ENCODE measurements around the gene IFNGR1.
"Not testable (repeated sequence)": the region's sequence is repeated elsewhere in the genome, so short reads cannot be mapped to it uniquely, and the experiment has no call there.

The IFNGR1 gene

DNA sequence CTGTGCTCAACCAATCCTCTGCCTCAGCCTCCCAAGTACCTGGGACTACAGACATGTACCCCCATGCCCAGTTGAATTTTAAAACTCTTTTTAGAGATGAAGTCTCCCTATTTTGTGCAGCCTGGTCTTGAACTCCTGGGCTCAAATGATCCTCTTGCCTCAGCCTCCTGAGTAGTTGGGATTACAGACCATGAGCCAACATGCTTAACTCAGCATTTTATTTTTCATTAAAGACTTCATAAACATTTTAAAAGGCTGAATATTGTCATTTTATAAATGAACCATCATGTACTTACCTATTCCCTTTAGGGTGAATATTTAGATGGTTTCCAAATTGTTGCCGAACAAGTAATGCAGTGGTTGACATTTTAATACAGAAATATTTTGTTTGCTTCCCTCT, 16.5 kb upstream of the IFNGR1 start:
- no peak for DNase-seq

DNA sequence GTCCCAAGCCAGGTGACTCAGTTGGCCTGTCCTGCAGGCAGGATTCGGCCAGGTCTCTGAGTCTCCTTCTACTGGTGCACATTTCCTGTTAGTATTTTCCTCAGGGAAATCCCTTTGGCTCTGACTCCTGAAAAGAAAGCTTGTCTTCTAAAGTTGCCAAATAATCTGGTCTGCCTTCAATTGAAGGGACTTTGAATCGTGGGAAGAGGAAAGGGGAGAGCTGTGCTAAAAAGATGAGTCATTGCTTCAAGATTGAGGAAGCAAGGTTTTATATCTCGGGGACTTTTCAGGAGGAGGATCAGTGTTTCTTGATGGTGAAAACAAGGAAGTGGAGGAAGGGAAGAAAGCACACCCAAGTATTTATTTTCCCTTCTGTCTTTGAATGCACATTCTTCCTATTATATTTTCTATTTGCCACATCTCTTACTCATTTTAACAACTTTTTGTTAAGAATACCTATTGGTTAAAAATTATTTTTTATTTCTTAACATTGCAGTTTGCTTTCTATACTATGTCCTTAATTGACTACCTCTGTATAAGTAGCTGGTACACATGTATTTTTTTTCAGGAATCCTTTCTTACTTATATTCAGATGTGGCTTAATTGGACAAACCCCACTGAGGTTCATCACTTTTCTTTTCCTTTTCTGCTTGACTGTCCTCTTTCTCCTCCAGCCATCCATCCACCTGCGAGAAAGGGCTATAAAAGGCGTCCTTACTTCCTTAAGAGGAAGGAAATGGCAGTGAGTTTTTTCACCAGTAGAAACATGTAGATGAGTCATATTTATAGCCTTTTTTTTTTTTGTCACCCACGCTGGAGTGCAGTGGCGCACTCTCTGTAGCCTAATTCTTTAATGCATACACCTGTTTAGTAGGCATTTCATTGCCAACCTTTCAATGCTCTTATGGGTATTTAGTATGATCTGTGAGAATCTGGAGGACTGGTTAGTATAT, 15.0 kb upstream of the IFNGR1 start:
- DNase-seq, result peak; percentile 75

DNA sequence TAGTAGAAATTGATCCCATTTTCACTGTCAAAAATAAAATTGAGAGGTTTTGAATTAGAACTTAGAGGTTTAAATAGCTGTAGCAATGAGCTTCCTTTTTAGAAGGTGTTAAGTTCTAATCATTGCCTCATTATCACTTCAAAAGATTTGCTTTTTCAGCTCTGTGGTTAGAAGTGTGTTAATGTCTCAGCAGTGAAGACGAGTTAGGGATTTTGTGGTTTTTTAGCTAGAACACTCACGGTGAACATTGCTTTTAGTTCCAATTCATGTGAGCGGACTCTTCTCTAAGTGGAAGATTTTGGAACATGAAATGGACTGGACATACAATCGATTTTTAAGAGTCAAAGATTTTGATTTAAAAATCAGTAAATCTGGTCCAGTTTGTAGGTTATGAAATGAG, 12.7 kb upstream of the IFNGR1 start:
- no peak for DNase-seq

DNA sequence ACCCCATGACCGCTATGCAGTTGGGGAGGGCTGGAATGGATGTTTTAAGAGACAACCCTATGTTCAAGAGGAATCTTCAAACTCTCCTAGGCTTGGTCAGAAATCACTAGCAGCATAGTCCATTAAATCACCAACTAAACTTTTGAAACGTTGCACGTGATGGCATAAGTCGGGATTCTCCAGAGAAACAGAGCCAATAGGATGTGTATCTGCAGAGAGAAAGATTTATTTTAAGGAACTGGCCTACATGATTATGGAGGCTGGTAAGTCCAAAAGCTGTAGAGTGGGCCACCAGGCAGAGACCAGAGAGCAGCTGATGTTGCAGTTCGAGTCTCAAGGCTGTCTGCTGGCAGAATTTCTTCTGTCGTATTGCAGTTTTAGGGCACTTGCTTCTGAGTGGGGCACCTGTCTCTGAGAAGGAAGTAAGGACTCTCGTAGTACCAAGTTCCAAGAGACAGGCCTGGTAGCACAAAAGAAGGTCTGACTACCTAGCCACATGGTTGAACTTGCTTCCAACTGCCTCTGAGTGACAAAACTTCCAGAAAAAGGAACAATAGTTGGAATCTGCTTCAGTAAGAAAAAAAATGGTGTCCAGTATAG, 11.9 kb upstream of the IFNGR1 start:
- DNase-seq, result no peak

GRCh38 chr6:137230547-137230946, 11.4 kb upstream of the IFNGR1 start:
- no peak for DNase-seq

- no peak for DNase-seq
These were observed 10.0 kb upstream of the IFNGR1 start for GRCh38 chr6:137229075-137229759.

DNA sequence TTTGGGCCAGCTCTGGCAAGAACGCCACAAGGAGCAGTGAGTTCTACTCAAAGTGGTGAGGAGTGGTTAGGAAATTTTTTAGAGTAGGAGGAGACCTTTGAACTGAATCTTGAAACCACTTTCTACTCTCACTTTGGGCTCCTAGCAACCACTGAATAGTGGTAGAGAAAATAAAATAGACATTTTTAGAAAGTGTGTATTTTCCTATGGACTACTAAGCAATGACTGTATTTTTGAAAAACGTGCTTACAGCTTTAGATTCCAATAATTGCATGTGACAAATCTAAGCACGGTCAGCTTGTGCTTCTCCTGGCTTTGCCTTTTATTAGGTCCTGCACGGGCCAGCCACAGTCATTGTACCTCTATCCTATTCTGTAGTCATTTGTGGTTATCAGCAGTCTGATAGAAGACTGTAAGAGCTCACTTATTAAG, 8.7 kb upstream of the IFNGR1 start:
- DNase-seq, result no peak

GRCh38 chr6:137226697-137227096, 7.5 kb upstream of the IFNGR1 start:
- DNase-seq, result no peak

DNA sequence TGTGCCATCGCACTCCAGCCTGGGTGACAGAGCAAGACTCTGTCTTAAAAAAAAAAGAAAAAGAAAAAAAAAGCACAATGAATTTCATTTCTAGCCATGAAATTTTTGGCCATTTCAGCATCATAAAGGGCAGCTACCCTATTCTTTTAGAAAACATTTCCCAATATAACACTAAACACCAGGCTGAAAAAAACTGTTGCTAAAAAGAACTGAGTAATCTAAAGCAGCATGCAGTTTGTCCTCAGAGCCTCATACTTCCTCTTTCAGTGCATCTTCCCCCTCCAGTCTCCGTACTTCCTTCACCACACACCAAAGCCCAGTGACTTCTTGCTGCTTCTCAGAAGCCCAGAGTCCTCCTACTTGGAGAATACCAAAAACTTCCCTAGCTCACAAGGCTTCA, 5.6 kb upstream of the IFNGR1 start:
- no peak for DNase-seq

DNA sequence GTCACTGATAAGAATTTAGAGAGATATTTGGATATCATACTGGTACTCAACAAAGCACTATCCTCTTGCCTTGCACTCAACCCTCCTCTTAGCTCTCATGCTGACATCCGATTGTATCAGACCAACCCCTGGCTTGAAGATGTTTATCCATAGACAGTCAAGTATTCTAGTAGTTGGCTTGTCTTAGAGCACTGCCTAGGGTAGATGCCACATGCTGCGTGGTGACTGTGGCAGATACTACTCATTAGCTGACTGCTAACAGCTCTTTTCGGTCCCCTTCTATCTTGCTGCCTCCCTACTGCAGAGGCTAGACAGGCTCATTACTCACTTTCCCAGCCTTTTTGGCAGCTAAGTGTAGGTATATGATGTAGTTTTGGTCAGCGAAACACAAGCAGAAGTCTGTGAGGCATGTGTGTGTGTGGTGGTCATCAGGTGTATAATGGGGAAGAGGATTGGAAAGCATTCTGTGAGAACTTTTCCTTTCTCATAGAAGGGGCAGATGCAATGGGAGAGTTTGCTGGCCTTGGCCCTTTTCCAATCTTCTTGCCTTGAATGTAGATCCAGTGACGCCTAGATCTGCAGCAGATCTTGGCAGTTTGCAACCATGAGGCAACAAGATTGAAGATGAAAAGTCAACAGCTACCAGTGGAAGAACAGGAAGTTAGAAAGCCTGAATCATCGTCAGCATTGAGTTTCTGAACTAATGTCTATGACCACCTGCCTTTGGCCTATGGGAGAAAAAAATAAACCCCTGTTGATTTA, 4.4 kb upstream of the IFNGR1 start:
- DNase-seq, result no peak

- no peak for DNase-seq
These were observed 3.2 kb upstream of the IFNGR1 start for GRCh38 chr6:137222381-137222780.

DNA sequence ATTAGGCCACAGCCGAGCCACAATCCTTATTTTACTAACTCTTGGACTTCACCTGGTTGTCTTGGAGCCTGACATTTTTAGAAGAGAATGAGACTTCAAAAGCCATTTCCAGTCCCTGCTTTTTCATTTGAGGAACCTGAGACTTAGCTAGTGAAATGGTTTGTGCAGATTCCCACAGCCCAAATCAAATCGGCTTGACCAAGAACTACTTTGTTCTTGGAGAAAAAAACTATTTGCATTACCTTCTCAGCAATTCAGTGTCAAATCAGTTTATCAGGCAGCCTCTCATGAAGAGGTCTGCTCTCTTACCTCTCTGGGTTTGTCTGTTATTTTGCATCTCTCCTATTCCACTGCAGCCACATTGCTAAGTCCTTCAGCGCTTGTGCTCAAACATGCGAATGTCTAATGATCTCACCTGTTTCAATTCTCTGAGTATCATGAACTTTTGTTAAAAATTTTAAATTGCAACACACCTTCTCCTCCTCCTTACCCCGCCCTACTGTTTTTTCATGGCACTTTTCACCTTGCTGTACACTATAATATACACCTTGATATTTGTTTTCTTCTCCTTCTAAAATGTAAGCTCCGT, 573 bp upstream of the IFNGR1 start:
- no peak for DNase-seq

GRCh38 chr6:137218473-137218916, 690 bp downstream of the IFNGR1 start:
- DNase-seq, result peak; percentile 37

GRCh38 chr6:137217801-137218472, 1.2 kb downstream of the IFNGR1 start:
- peak; percentile 60 for DNase-seq

DNA sequence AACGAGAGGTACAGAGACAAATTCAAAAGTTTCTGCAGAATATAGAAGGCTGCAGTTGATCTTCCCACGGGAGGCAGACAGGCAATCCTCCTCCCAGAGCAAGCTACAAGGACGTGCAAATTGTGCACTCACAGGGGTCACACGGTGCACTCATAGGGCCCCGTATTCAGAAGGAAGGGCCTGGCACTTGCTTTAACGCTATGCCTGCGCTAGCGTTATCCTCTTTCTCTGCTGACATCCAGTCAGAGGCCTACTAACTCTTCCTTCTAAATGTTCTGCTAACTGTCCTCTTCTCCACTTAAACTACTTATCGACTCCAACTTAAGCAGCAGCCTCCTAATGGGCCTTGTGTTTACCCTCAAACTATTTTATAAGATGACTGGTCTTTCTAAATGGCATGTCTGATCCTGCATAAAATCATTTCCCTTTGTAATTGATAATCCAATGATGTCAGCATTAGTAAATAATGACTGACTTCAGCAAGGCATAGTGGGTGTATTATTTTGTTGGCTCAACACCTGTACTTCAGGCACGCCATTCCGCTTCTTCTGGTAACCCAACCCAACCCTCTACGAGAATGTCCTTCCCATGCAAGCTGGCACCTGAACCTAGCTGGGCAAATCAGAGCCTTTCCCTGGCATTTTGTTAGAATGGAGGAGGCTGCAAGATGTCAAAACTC, 2.2 kb downstream of the IFNGR1 start:
- DNase-seq, result no peak

GRCh38 chr6:137216106-137216505, 3.1 kb downstream of the IFNGR1 start:
- DNase-seq, result peak; percentile 13

GRCh38 chr6:137215630-137216029, 3.6 kb downstream of the IFNGR1 start:
- not testable (repeated sequence) for DNase-seq

- no peak for DNase-seq
These were observed 4.3 kb downstream of the IFNGR1 start for GRCh38 chr6:137214931-137215330.

DNA sequence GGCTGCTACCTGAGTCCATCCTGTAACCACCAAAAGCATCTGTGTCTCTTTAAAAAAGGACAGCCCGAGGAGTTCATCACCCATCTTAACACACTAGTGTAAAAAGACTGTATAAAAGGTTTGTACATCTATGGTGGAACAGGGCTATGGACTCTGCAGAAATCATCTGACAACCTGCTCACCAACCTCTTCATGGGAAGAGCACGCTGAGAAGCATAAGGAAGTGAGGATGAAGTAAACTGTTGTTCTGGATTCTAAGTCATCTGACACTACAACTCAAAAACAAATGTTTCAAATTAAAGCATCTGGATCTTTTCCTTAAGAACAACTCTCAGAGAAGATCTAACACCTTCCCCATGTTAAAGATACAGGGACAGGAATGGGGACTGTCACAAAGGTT, 5.4 kb downstream of the IFNGR1 start:
- DNase-seq, result no peak

DNA sequence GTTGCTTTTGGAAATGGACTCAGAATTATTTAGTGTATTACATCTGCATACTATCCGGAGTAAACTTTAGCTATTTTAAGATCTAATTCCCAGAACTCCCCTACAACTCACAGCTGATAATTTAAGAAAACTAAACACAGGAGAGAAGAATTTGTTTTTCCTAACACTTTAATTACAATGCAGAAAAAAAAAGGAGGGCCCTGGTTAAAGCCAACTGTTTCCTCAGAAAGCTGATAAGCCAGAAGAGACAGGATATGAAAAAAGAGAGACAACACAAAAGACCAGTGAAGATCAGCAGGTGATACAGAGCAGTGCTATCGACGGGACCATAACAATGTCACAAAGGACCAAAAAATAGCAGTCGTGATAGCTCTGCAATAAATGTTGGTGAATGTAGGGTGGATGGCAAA, 5.8 kb downstream of the IFNGR1 start:
- no peak for DNase-seq

DNA sequence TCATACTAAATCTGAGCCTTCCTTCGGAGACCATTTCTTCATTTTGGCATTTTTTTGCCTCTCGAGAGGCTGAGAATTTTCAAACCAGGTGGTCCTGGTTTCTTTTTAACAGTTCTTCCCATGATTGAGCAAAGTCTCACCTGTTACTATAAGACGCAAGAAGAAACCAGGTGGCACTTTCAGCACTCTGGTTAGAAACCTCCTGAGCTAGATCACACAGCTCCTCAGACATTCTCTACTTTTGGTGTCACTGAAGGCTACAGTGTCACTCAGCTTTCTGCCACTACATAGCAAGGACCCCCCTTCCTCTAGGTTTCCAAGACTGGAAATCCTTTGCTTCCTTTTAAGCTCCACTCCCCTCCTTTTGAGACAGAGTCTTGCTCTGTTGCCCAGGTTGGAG, 7.3 kb downstream of the IFNGR1 start:
- no peak for DNase-seq

Measured in HCEC 1CT (cell line).